A673 (cell line): Measurements from ENCODE around the gene ATG16L2. TPM values are rescaled to one million over a fixed set of nuclear protein-coding genes. Genes with fewer than 3 reads are reported as not detected.

ENCODE experiments used
- BruUV-seq: library from RNA; stranded (reverse); fragments of 400-500 nt; replicated peaks from 2 replicates; lab custom pipeline; 2021; lab: Mats Ljungman, UMichigan
- CTCF ChIA-PET: fragments of 300-600 bp; sonication (Branson Sonifier 250); formaldehyde crosslinking; loops from one replicate; lab custom pipeline; 2022; ENCODE audit warnings: antibody characterized with exemption; lab: Charles Lee
- POLR2A ChIA-PET: fragments of 300-600 bp; sonication (Branson Sonifier 250); formaldehyde crosslinking; loops from one replicate; lab custom pipeline; 2022; ENCODE audit warnings: antibody characterized with exemption; ENCODE audit not compliant: low non-redundant PET; lab: Charles Lee
- DNase-seq: peaks from one replicate; pipeline ENCODE4 v3.0.0-alpha.2; 2015; ENCODE audit warnings: low spot score
- H3K27ac ChIP-seq: fragments of 200-600 bp; sonication (generic); 2 replicates; pipeline ENCODE4 v1.5.1; 2016; ENCODE audit warnings: mixed run types, low read depth, mild to moderate bottlenecking, mixed read lengths, antibody characterized with exemption, low read length; ENCODE audit not compliant: poor library complexity, severe bottlenecking
- H3K27me3 ChIP-seq: fragments of 200-600 bp; sonication (generic); replicated peaks from 2 replicates; pipeline ENCODE4 v1.6.1; 2017; ENCODE audit warnings: mixed run types, low read depth, mild to moderate bottlenecking, mixed read lengths, antibody characterized with exemption, low read length; ENCODE audit not compliant: insufficient read depth, poor library complexity
- H3K36me3 ChIP-seq: fragments of 200-600 bp; sonication (generic); 2 replicates; pipeline ENCODE4 v1.6.1; 2016; ENCODE audit warnings: mixed run types, mild to moderate bottlenecking, mixed read lengths, antibody characterized with exemption, low read length; ENCODE audit not compliant: insufficient read depth, poor library complexity, severe bottlenecking
- H3K4me1 ChIP-seq: fragments of 200-600 bp; sonication (generic); 2 replicates; pipeline ENCODE4 v1.6.1; 2017; ENCODE audit warnings: mixed run types, mild to moderate bottlenecking, mixed read lengths, antibody characterized with exemption, low read length; ENCODE audit not compliant: insufficient read depth, poor library complexity, severe bottlenecking
- H3K4me3 ChIP-seq: fragments of 200-600 bp; sonication (generic); 2 replicates; pipeline ENCODE4 v1.5.1; 2016; ENCODE audit warnings: low read depth, mixed run types, mild to moderate bottlenecking, mixed read lengths, low read length; ENCODE audit not compliant: poor library complexity, severe bottlenecking
- H3K9me3 ChIP-seq: fragments of 200-600 bp; sonication (generic); 2 replicates; pipeline ENCODE4 v1.6.1; 2016; ENCODE audit warnings: mixed run types, low read depth, mild to moderate bottlenecking, mixed read lengths, antibody characterized with exemption, low read length; ENCODE audit not compliant: poor library complexity, severe bottlenecking
- CTCF ChIP-seq: fragments of 300-800, 200-600 bp; sonication (generic); conservative IDR thresholded peaks from 2 replicates; pipeline ENCODE4 v1.5.1; 2017; ENCODE audit warnings: low read depth, mild to moderate bottlenecking, antibody characterized with exemption, low read length, moderate library complexity, mixed read lengths
- EZH2 ChIP-seq: fragments of 200-600 bp; sonication (generic); IDR thresholded peaks from 2 replicates; pipeline ENCODE4 v1.6.1; 2017; ENCODE audit warnings: borderline replicate concordance, low read depth, mild to moderate bottlenecking, mixed read lengths, antibody characterized with exemption, low read length; ENCODE audit not compliant: poor library complexity, severe bottlenecking
- intact Hi-C: fragments of 100-400 bp; cut with micrococcal nuclease; formaldehyde crosslinking; loops from one replicate; pipeline ENCODE4 v1.10.0; 2022; ENCODE audit not compliant: unreplicated experiment
- total RNA-seq: library from RNA; stranded (reverse); gene quantifications from 2 replicates; pipeline ENCODE4 v1.2.3, GENCODE V29; 2021

The ATG16L2 gene
- total RNA-seq, 1 experiment from 2014 or later = 8.6 TPM

GRCh38 chr11:72783144-72783905, 30.9 kb upstream of the ATG16L2 start:
- Histone ChIP-seq H3K4me3 (no peak overlapping the region), H3K9me3 (no peaks in the 10 kb centered on the region), H3K27ac (no peak overlapping the region), H3K36me3 (no peaks in the 10 kb centered on the region), H3K4me1 (peaks cover 14% of the 10 kb centered on the region), H3K27me3 (no peaks in the 10 kb centered on the region)
- intact Hi-C loops = no loop called here
- no peak for DNase-seq
- ChIA-PET CTCF (interaction anchor here (2.3 kb wide), 1 partner anchor 10 kb away, joined by 8 read pairs; the partner anchor contains the start of gene STARD10), POLR2A (no interaction called here)
- TF ChIP-seq EZH2 (no peak), CTCF (no peak)
- no TSS peak for BruUV-seq

GRCh38 chr11:72784662-72785061, 29.5 kb upstream of the ATG16L2 start:
- TF ChIP-seq CTCF = no peak
- TF ChIP-seq EZH2 = no peak
- peaks cover 14% of the 10 kb centered on the region for H3K4me1 ChIP-seq
- ChIA-PET CTCF (no interaction called here), POLR2A (no interaction called here)
- BruUV-seq = no TSS peak
- no peaks in the 10 kb centered on the region for H3K27me3 ChIP-seq
- no peaks in the 10 kb centered on the region for H3K9me3 ChIP-seq
- no peak overlapping the region for H3K4me3 ChIP-seq
- no peak overlapping the region for H3K27ac ChIP-seq
- no peaks in the 10 kb centered on the region for H3K36me3 ChIP-seq
- DNase-seq = no peak
- intact Hi-C loops = no loop called here

- POLR2A ChIA-PET = interaction anchor here (0.8 kb wide), 1 partner anchor 46 kb away, joined by 9 read pairs; no protein-coding TSS in a partner anchor
- TF ChIP-seq CTCF = no peak
- TF ChIP-seq EZH2 = no peak
- Histone ChIP-seq H3K36me3 (no peaks in the 10 kb centered on the region), H3K4me1 (peaks cover 6% of the 10 kb centered on the region), H3K4me3 (no peak overlapping the region), H3K27me3 (no peaks in the 10 kb centered on the region), H3K9me3 (no peaks in the 10 kb centered on the region), H3K27ac (no peak overlapping the region)
- intact Hi-C loops = no loop called here
- no TSS peak for BruUV-seq
- DNase-seq = no peak
- CTCF ChIA-PET = interaction anchor here (0.7 kb wide), 1 partner anchor 445 kb away, joined by 28 read pairs; no protein-coding TSS in a partner anchor
Observed at GRCh38 chr11:72786305-72787215, 27.7 kb upstream of the ATG16L2 start.
